ENCODE measurements around the gene CTCFL. TPM values are rescaled to one million over a fixed set of nuclear protein-coding genes. Genes with fewer than 3 reads are reported as not detected.

Gene CTCFL
- total RNA-seq (2014; rRNA removed; shearing (Covaris generic)) (not detected in 2 replicates), polyA plus RNA-seq (2016; fragmentation: Nextera tagmentation; extraction: Ambion mirVana) (not detected in 2 replicates)

- no peaks in the 10 kb centered on the region for H4K20me1 ChIP-seq (ENCODE audit: insufficient read depth)
These were observed at the start of gene CTCFL for GRCh38 chr20:57524511-57525176. Gene CTCFL, minus strand, starts transcription at chr20:57525140. Its CDS starts 935 bp downstream, at chr20:57524205.

DNA sequence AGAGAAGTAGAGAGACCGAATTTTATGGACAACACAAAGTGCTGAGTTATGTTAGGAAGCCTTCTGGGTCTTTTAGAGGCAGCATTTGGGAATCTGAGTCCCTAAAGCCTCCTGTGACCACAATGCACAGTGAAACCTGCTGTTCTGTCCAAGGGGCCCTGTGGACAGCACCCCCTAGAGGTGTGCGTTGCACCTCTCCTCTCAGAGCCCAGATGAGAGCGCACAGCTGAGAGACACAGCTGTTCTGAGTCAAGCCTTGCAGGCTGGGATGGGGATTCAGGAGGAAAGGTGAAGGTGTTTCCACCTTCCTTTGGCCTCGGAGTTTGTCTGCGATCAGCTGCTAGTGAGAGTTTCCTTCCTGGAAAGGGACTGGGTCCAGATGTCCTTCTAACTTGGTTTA, 49.0 kb upstream of the CTCFL start:
- H3K79me2 ChIP-seq (ENCODE audit: insufficient read depth): no peaks in the 10 kb centered on the region
- no peaks in the 10 kb centered on the region for H3K4me1 ChIP-seq (ENCODE audit: insufficient read depth)
- no peaks in the 10 kb centered on the region for H3F3A ChIP-seq (ENCODE audit: insufficient read depth)
- H3K27ac ChIP-seq: no peak overlapping the region
- H3K36me3 ChIP-seq (ENCODE audit: low read depth): no peaks in the 10 kb centered on the region
- no peak for TF ChIP-seq EZH2phosphoT487 (IDR thresholded peaks at IDR 0.05; ENCODE audit: insufficient read depth, low read depth)
- TF ChIP-seq EZH2 (IDR thresholded peaks at IDR 0.05; ENCODE audit: insufficient read depth, poor library complexity, severe bottlenecking): no peak
- no peak overlapping the region for H3K4me2 ChIP-seq (ENCODE audit: unreplicated experiment)
- in situ Hi-C loops (cut with MboI): loop anchor here (10.0 kb wide), 1 partner anchor 209 kb away; no protein-coding TSS in a partner anchor
- no peaks in the 10 kb centered on the region for H3K9me3 ChIP-seq (ENCODE audit: low read depth)
- no peaks in the 10 kb centered on the region for H3K9me2 ChIP-seq (ENCODE audit: insufficient read depth)
- H4K20me1 ChIP-seq (ENCODE audit: insufficient read depth): no peaks in the 10 kb centered on the region
- H3K27me3 ChIP-seq (replicated peaks; ENCODE audit: insufficient read depth): peaks cover 84% of the 10 kb centered on the region
- no peak overlapping the region for H3K9ac ChIP-seq
- DNase-seq: no peak
- H2AFZ ChIP-seq: no peak overlapping the region
- 51 to 52% methylated on average over 5 of the region's 5 CpGs for WGBS, 2 experiments (ENCODE audit: low coverage in 1 of 2, low lambda C conversion rate in 2 of 2, missing lambda C conversion rate in 2 of 2)
- no peak overlapping the region for H3K4me3 ChIP-seq

More at GRCh38 chr20:57524511-57525176, at the start of gene CTCFL:
- no peak for DNase-seq
- no peaks in the 10 kb centered on the region for H3K36me3 ChIP-seq (ENCODE audit: low read depth)
- no peak within 1 kb of the TSS for H3K4me3 ChIP-seq
- no peak within 1 kb of the TSS for H3K9ac ChIP-seq
- H3K4me2 ChIP-seq (ENCODE audit: unreplicated experiment): no peak within 1 kb of the TSS
- no peaks in the 10 kb centered on the region for H3K9me3 ChIP-seq (ENCODE audit: low read depth)
- no peaks in the 10 kb centered on the region for H3K79me2 ChIP-seq (ENCODE audit: insufficient read depth)
- in situ Hi-C loops (cut with MboI): loop anchor here (5.0 kb wide), 1 partner anchor 68 kb away; no protein-coding TSS in a partner anchor
- WGBS, 2 experiments (ENCODE audit: low coverage in 1 of 2, low lambda C conversion rate in 2 of 2, missing lambda C conversion rate in 2 of 2): 78 to 84% methylated on average over 30 to 43 of the region's 43 CpGs
- H3K27ac ChIP-seq: no peak within 1 kb of the TSS
- no peak for TF ChIP-seq EZH2 (IDR thresholded peaks at IDR 0.05; ENCODE audit: insufficient read depth, poor library complexity, severe bottlenecking)
- H3K27me3 ChIP-seq (replicated peaks; ENCODE audit: insufficient read depth): peaks cover 29% of the 10 kb centered on the region
- no peaks in the 10 kb centered on the region for H3K4me1 ChIP-seq (ENCODE audit: insufficient read depth)
- H3F3A ChIP-seq (ENCODE audit: insufficient read depth): no peaks in the 10 kb centered on the region
- no peaks in the 10 kb centered on the region for H3K9me2 ChIP-seq (ENCODE audit: insufficient read depth)
- no peak within 1 kb of the TSS for H2AFZ ChIP-seq

DNA sequence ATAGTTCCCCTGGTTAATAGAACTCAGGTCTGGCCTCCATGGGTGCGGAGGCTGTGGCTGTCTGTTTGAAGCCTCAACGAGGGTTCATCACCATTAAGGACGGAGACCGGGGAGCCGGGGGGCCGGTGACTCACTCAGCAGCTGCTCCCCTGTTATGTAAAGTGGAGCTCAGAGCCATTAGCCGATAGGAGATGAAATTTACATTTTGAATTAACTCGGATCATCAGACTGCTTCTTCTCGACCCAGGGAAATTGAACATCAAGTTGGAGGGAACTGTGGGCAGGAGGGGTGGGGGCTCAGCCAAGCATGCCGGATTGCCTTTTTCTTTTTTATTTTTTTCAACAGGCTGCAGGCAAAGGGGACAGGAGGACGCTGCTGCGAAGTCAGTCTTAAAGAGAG, 48.3 kb upstream of the CTCFL start:
- peaks cover 83% of the 10 kb centered on the region for H3K27me3 ChIP-seq (replicated peaks; ENCODE audit: insufficient read depth)
- no peak for TF ChIP-seq EZH2 (IDR thresholded peaks at IDR 0.05; ENCODE audit: insufficient read depth, poor library complexity, severe bottlenecking)
- no peak for TF ChIP-seq EZH2phosphoT487 (IDR thresholded peaks at IDR 0.05; ENCODE audit: insufficient read depth, low read depth)
- H3K4me2 ChIP-seq (ENCODE audit: unreplicated experiment): no peak overlapping the region
- no peaks in the 10 kb centered on the region for H3F3A ChIP-seq (ENCODE audit: insufficient read depth)
- no peak overlapping the region for H3K4me3 ChIP-seq
- H3K4me1 ChIP-seq (ENCODE audit: insufficient read depth): no peaks in the 10 kb centered on the region
- H3K9me3 ChIP-seq (ENCODE audit: low read depth): no peaks in the 10 kb centered on the region
- no peak overlapping the region for H2AFZ ChIP-seq
- no peak for DNase-seq
- no peaks in the 10 kb centered on the region for H3K36me3 ChIP-seq (ENCODE audit: low read depth)
- in situ Hi-C loops (cut with MboI): loop anchor here (10.0 kb wide), 1 partner anchor 208 kb away; no protein-coding TSS in a partner anchor
- H3K79me2 ChIP-seq (ENCODE audit: insufficient read depth): no peaks in the 10 kb centered on the region
- no peak overlapping the region for H3K27ac ChIP-seq
- H4K20me1 ChIP-seq (ENCODE audit: insufficient read depth): no peaks in the 10 kb centered on the region
- WGBS, 2 experiments (ENCODE audit: low coverage in 1 of 2, low lambda C conversion rate in 2 of 2, missing lambda C conversion rate in 2 of 2): 37 to 38% methylated on average over 11 to 12 of the region's 12 CpGs
- H3K9ac ChIP-seq: no peak overlapping the region
- H3K9me2 ChIP-seq (ENCODE audit: insufficient read depth): no peaks in the 10 kb centered on the region

DNA sequence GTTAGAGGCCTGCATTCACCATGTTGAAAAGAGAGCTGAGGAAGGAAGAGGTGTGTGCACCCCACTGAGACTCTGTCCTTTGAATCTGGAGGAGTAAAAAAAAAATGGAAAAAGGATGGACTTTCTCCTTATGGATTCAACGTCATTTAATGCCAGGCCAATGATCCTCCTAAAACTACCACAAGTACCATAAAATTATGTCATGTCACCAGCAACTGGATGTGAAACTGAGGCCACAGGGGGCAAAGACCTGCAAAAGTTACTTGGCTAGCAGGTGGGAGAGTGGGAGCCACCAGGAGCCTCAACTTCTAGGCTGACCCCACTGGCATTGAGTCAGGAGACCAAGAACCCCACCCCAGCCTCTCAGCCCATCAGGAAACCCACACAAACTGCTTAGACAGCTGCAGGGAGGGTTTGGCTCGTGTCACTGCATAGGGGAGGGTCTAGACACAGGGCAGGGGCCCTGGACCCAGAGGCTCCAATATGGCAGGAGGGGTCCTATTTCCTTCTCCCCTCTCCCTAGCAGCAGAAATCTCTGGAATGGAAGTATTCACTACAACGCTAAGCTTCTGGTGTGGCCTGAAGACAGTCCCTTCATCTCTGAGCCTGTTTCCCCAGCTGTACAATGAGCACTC, 47.0 kb upstream of the CTCFL start:
- no peak overlapping the region for H3K9ac ChIP-seq
- no peak overlapping the region for H3K4me2 ChIP-seq (ENCODE audit: unreplicated experiment)
- in situ Hi-C loops (cut with MboI): loop anchor here (10.0 kb wide), 1 partner anchor 207 kb away; no protein-coding TSS in a partner anchor
- TF ChIP-seq EZH2 (IDR thresholded peaks at IDR 0.05; ENCODE audit: insufficient read depth, poor library complexity, severe bottlenecking): no peak
- TF ChIP-seq EZH2phosphoT487 (IDR thresholded peaks at IDR 0.05; ENCODE audit: insufficient read depth, low read depth): no peak
- H3K36me3 ChIP-seq (ENCODE audit: low read depth): no peaks in the 10 kb centered on the region
- H4K20me1 ChIP-seq (ENCODE audit: insufficient read depth): no peaks in the 10 kb centered on the region
- no peak overlapping the region for H3K27ac ChIP-seq
- H3K9me3 ChIP-seq (ENCODE audit: low read depth): no peaks in the 10 kb centered on the region
- H3K79me2 ChIP-seq (ENCODE audit: insufficient read depth): no peaks in the 10 kb centered on the region
- no peaks in the 10 kb centered on the region for H3K4me1 ChIP-seq (ENCODE audit: insufficient read depth)
- H3K9me2 ChIP-seq (ENCODE audit: insufficient read depth): no peaks in the 10 kb centered on the region
- no peak for DNase-seq
- no peak overlapping the region for H3K4me3 ChIP-seq
- peaks cover 82% of the 10 kb centered on the region for H3K27me3 ChIP-seq (replicated peaks; ENCODE audit: insufficient read depth)
- H3F3A ChIP-seq (ENCODE audit: insufficient read depth): no peaks in the 10 kb centered on the region
- no peak overlapping the region for H2AFZ ChIP-seq
- WGBS, 2 experiments (ENCODE audit: low coverage in 1 of 2, low lambda C conversion rate in 2 of 2, missing lambda C conversion rate in 2 of 2): 49 to 75% methylated on average over 2 to 3 of the region's 3 CpGs

Data from GM23248 (cell line).